GM19035 (cell line): ENCODE measurements around the gene LHFPL2.

ENCODE experiments used
- ATAC-seq: cut with Tn5 transposase; IDR thresholded peaks from one replicate; pipeline ENCODE4 v1.9.1; 2021; ENCODE audit not compliant: unreplicated experiment

Gene LHFPL2

DNA sequence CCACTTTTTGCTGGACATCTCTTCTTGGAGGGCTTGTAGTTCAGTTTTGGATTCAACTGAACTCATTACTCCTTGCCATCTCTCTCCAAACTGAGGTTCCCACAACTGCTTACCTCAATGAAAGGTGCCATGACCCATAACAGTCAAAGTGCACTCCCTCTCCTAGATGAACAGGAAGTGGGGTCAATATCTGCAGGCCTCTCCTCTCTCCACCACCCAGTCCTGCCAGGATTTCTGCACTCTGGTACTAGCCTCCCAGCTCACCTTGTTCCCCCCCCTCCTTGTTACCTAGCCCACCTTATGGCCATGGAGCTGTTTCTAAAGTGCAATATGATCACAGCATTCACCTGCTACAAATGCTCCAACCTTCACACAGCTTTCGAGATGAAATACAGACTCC lies 5.9 kb downstream of the LHFPL2 start:
- ATAC-seq: no peak

GRCh38 chr5:78640662-78641474 lies 7.7 kb downstream of the LHFPL2 start:
- ATAC-seq: peak; percentile 54

DNA sequence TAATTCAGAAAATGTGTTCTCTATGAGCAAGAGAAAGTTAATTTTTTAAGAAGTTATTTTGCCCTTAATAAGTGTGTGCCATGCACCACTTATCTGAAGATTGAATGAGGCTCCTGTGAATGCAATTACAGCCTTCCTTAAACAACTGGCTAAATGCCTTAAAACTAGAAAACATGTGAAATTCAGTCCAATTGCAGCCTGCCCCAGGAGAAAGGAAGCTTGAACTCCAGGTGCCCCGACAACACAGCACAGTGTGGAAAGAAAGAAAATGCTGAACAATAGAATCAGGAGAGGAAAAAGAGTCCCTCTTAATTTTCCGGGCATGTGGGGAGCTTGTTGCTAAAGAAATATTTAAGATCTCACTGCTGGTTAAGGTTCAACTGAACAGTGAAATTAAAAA lies 8.8 kb downstream of the LHFPL2 start:
- ATAC-seq: no peak

DNA sequence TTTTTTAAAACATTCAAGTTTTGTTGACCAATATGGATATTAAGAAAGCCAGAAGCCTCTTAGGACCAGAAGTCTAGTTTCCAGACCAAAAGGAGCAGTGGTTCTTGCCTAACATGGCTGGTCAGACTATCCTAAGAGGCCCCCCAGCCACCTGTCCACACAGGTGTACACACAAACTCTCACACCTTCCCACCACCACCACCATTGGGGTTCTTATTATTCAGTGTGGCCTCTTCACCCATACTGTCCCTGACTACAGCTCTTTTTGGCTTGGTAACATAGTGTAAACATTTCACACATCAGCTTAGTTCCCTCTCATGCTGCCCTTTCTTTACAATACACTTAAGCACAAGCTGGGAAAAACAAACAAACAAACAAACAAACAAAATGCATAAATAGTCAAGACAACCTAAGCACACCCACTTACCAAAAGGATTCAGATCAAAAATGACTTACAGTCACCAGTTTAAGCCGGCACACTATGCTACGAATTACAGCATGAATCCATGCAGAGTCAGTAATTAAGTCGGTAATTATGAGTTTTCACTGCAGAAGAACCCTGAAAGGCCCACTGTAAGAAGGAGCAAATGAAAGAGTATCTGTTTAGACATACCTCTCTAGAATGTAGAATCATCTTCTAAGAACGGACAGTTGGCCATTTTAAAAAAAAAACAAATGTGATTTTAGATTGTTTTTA lies 9.5 kb downstream of the LHFPL2 start:
- ATAC-seq: no peak

DNA sequence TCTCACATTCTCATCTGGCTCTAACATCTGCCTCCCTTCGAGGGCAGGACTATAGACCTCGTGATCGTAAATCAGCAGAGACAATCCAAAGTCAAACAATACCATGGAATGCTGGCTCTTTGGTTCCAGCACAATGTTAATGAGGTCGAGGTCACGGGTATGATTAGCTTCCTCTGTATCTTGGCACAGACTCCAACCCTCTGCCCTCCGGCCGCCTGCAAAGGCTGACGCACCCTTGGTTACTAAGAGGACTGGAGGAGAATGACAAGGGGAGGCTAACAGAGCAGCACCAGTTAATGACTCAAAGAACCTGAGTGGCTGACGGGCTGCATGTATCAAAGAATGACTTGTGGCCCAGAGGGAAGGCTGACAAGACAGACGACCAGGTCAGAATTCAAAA lies 10.1 kb downstream of the LHFPL2 start:
- ATAC-seq: no peak

DNA sequence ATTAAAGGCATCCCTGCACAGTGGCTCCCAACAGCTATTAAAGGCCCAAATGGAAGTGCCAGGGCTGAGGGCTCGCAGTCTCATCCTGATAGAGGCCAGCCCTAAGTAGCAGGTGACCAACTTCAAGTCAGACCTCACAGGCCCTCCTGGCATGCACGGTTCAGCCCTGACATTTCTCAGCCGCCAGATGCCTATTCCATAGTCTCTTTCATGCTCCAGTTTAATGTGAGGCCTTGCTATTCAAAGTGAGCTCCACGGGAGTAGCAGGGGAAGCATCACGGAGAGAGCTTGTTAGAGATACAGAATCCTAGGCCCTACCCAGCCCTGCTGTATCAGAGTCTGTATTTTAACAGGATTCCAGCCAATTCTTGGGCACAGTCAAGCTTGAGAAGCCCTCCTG lies 11.1 kb downstream of the LHFPL2 start:
- no peak for ATAC-seq

- no peak for ATAC-seq
These were observed 11.9 kb downstream of the LHFPL2 start for GRCh38 chr5:78636682-78637081.

GRCh38 chr5:78634634-78635033 lies 13.9 kb downstream of the LHFPL2 start:
- ATAC-seq: no peak

DNA sequence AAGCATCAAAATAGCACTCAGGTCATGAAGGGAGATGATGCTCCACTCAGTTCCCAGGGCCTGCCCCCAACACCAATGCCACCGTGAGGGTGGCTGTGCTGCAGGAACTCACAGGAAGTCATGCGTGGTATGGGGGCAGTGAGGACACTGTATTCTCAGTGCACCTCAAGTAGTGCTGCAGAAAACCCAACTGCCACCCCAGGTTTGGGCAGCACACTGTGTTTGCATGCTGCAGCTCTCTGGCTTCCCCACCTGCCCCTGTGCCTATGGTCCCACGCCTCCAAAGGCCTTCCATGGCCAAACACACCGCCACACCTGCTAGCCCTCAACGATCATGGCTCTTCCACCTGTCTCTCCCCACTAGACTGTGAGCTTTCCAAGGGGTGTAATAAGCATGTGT lies 14.3 kb downstream of the LHFPL2 start:
- no peak for ATAC-seq

- no peak for ATAC-seq
These were observed 14.9 kb downstream of the LHFPL2 start for GRCh38 chr5:78633700-78634099.

DNA sequence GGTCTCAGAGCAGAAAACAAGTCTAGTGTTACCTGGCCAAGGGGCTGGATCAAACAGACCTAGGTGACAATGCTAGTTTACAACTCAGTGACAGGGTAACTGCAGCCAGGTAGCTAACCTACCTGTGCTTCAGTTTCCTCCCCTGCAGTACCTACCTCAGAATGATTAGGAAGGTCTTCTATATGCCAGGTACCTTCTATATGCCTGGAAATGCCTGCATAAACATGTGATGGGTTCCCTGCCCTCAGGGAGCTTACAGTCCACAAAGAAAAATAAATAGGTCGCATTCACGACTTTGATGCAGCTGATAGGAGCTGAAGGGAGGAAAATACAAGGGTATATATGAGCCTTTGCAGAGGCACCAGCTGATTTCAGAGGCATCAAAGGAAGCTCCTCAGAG lies 16.1 kb downstream of the LHFPL2 start:
- ATAC-seq: no peak

- ATAC-seq: no peak
These were observed 16.6 kb downstream of the LHFPL2 start for GRCh38 chr5:78631931-78632330.

GRCh38 chr5:78630047-78630446 lies 18.5 kb downstream of the LHFPL2 start:
- ATAC-seq: no peak

DNA sequence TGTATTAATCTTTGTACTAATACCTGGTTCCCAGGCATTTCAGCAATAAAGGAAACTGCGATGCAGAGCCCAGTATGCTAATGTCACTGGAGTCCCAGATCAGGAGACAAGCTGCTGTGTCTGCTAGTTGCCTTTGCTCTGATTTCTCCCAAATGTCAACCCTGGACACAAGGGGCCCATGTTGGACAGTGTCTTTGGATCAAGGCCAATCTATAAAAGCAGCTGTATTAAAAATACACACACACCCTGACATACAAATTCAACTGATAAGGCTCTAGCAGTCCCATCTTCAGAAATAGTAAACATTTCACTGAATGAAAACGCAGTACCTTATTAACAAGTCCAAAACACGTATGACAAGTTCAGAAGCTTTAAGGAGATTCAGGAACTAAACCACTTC lies 18.9 kb downstream of the LHFPL2 start:
- no peak for ATAC-seq

DNA sequence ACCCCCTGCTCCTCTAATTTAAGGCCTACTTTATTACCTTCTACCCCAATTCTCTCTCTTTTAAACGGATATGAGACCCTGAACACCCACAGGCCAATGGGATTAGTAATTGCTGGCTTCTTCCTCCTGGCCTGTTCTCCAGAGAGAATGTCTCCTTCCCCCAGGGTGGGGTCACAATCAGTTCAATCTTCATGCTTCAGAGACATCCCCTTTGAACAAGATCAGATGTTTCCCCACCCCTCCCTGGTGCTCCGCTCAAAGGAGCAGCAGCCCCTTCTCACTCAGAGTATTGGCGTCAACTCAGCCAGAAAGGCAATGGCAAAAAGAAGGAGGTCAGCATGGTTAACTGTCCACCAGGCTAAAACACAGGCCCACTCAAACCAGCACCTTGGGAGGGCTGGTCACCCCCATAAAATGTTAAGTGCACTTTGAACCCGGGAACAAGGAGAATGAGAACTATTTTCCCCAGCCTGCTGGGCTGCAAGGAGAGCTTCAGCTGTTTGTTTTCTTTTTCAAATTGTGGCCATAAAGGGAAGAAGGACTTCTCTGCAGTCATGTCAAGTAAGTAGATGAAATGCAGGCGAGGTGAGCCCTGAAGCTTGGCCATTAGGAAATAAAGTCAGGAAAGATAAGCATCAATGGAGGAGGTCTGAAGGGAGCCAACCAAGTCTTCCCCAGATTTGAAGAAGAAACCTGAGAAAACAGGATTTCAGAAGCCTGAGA lies 20.1 kb downstream of the LHFPL2 start:
- no peak for ATAC-seq

DNA sequence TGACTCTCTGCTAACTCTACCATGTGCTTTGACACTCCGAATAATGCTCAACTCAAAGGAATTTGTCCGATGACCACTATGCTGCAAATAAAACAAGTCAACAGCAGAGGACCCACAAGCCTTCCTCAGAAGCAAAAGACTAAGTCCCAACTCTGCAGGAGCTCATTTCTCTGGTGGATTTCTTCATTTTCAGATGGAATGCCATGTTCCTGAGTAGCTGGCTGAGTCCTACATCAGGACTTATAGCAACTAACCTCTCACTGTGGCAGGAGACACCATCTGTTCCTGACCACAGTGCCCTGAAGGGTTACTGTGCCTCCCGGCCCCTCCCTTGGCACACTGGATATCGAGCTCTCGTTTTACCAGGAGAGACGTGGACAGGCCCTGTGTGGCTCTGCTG lies 20.8 kb downstream of the LHFPL2 start:
- ATAC-seq: no peak

DNA sequence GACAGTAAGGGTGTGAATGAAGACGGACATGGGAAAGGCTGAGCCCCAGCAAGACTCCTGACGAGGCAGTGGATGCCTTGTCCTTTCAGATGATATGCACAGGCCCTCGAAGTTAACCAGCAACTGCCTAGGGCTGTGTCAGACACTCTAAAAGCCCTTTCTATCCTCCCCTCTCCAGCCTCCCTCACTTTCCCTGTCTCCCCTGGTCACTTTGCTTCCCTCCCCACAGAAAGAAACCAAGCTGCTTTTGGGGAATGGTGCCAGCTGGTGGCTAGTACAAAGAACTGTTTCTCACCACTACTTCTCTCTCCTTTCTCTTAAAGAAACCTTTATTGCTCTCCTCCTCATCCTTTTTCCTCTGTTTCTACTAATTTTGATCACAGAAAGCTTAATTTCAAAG lies 21.4 kb downstream of the LHFPL2 start:
- no peak for ATAC-seq

DNA sequence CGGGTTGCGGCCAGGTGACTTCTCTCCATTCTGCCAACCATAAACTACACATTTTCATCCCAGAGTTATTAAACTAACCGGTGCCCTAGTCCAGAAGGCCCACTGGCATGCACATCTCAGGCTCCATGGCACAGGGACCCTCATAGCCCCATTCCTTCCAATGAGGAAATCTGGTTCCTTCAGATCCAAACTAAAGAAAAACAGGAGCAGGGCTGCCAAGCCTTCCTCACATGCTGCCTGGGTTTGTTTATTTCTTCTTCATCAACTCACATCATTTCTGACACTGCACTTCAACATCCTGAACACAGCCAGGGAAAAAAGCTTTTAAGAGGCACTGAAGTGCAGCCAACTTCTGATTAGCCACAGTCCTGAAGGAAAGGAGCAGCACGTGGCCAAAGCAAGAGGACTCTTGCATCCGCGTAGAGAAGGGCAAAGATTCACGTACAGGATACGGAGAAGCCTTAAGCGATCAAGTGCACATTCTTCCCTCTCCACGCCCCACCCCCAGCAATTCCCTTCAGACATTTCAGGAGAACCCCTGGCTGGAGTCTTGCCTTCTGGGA lies 22.5 kb downstream of the LHFPL2 start:
- no peak for ATAC-seq

DNA sequence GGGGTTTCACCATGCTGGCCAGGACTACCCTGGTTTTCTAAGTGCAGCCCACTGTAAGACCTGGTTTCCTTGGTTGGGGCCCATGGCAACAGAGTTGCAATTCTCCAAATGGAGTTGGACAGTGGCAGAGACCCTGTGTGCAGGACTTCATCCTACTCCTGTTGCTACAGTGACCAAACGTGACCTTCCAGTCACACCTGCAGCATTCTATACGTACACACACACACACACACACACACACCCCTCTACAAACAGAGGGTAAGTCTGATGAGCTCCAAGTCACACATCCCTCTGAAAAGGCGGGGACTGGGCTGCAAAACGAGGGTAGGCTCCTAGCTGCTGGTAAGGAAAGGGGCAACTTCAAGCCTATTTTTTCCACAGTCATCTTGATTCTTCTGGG lies 23.6 kb downstream of the LHFPL2 start:
- ATAC-seq: no peak

- ATAC-seq: no peak
These were observed 24.5 kb downstream of the LHFPL2 start for GRCh38 chr5:78624011-78624541.

DNA sequence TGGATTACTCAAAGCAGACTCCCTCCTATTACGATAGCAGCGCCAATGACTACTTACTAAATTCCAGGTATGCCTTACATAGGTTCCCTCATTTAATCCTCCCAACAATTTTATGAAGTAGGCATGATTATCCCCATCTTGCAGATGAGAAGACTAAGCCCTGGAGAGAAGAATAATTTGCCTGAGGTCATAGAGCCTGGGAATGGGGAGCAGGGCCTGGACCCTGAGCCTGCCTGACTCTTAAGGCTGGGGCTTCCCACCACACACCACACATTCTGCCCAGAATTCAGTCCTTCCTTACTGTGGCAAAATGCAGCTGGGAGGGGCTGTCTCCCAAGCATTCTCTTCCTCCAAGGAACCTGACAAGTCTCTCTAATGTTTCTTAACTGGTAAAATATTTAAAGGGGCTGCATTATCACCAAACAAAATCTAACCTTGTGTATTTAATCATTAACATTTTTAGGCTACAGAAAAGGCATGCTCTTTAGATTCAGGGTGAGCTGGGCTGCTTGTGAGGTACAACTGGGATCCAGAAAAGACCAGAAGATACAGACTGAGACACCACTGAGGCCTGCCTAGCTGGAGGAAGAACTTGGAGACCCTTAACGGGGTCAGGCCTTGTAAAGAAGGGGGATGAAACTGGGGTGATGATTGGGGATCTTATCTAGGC lies 26.1 kb downstream of the LHFPL2 start:
- no peak for ATAC-seq
